Breast epithelium (tissue), 4 donors: Measurements from ENCODE around the gene SCN7A. TPM values are rescaled to one million over a fixed set of nuclear protein-coding genes. Genes with fewer than 3 reads are reported as not detected.

Experiments
- DNase-seq, 2 donors: peaks; one replicate each; pipeline ENCODE4 v3.0.0-alpha.2; 2019; ENCODE audit warnings: low spot score in 2 of 2
- H3K27ac ChIP-seq, 2 donors: fragments of 200-600 bp; sonication (generic) in 1 of 2; one replicate each; pipeline ENCODE4 v1.5.1; 2016 to 2019; ENCODE audit warnings: mild to moderate bottlenecking in 1 of 2
- H3K27me3 ChIP-seq, 2 donors: fragments of 200-600 bp; sonication (generic) in 1 of 2; one replicate each; pipeline versions ENCODE4 v1.5.1 to v1.6.0; 2017 to 2019; ENCODE audit warnings: control low read depth in 1 of 2, mild to moderate bottlenecking in 1 of 2
- H3K36me3 ChIP-seq: fragments of 200-600 bp; one replicate; pipeline ENCODE4 v1.5.1; 2019
- H3K4me1 ChIP-seq, 2 donors: fragments of 200-600 bp; sonication (generic); one replicate each; pipeline ENCODE4 v1.5.1; 2016 to 2019; ENCODE audit warnings: control low read depth in 1 of 2
- H3K4me3 ChIP-seq, 3 donors: fragments of 200-600 bp; sonication (generic); 1 replicate in 2 of 3; 2 replicates in 1 of 3; pipeline ENCODE4 v1.5.1; 2016 to 2019; ENCODE audit warnings: mild to moderate bottlenecking in 3 of 3, moderate library complexity in 2 of 3
- H3K9me3 ChIP-seq, 2 donors: fragments of 200-600 bp; sonication (generic) in 1 of 2; one replicate each; pipeline ENCODE4 v1.5.1; 2016 to 2019; ENCODE audit warnings: control low read depth in 1 of 2
- POLR2A ChIP-seq: fragments of 450-650 bp; IDR thresholded peaks from one replicate; pipeline ENCODE4 v1.6.1; 2016; ENCODE audit warnings: antibody characterized with exemption, mild to moderate bottlenecking, moderate library complexity
- POLR2AphosphoS5 ChIP-seq, 3 donors: sonication (generic); formaldehyde crosslinking; IDR thresholded peaks; one replicate each; pipeline ENCODE4 v1.6.1; 2017; ENCODE audit warnings: antibody characterized with exemption in 3 of 3
- intact Hi-C: fragments of 100-400 bp; cut with DNase I; formaldehyde crosslinking; loops from one replicate; pipeline ENCODE4 v1.15.1; 2023; ENCODE audit warnings: low total_unique reads
- total RNA-seq, 3 donors: library from RNA; depleted of rRNA; stranded (reverse); fragments of >200 nt; gene quantifications; one replicate each; pipeline ENCODE4 v1.1.0, GENCODE V29; 2016
- TF ChIP-seq, protein P1 (sequence below), 3 donors: fragments of 450-650 bp; IDR thresholded peaks; one replicate each; pipeline ENCODE4 v1.5.1; 2016 to 2017; ENCODE audit warnings: antibody characterized with exemption in 3 of 3, mild to moderate bottlenecking in 3 of 3, moderate library complexity in 3 of 3

The SCN7A gene
- total RNA-seq, 3 donors from 2014 or later, result 11.5 to 13.3 (median 12.1) TPM

DNA sequence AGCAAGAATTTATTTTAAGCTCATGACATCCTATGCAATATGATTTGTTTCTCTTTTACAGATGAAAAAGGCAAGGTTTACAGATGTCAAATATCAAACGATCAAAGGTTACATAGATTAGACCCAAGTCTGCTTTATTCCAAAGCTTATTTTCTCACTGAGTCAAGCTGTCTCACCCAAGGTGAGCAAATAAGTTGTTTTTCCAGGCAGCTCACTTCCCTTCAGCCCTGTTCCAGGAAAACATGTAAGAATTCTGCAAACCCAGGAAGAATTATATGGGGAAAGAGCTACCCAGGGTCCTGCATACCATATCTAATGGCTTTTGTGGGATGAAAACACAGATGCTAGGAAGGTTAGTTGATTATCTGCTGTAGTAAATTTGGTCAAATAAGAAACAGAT lies 60.6 kb downstream of the SCN7A start:
- no peak overlapping the region for H3K27ac ChIP-seq
- H3K9me3 ChIP-seq, result no peaks in the 10 kb centered on the region
- no peaks in the 10 kb centered on the region for H3K4me1 ChIP-seq
- no peak for DNase-seq
- H3K27me3 ChIP-seq, result no peaks in the 10 kb centered on the region
- TF ChIP-seq, protein P1, sequence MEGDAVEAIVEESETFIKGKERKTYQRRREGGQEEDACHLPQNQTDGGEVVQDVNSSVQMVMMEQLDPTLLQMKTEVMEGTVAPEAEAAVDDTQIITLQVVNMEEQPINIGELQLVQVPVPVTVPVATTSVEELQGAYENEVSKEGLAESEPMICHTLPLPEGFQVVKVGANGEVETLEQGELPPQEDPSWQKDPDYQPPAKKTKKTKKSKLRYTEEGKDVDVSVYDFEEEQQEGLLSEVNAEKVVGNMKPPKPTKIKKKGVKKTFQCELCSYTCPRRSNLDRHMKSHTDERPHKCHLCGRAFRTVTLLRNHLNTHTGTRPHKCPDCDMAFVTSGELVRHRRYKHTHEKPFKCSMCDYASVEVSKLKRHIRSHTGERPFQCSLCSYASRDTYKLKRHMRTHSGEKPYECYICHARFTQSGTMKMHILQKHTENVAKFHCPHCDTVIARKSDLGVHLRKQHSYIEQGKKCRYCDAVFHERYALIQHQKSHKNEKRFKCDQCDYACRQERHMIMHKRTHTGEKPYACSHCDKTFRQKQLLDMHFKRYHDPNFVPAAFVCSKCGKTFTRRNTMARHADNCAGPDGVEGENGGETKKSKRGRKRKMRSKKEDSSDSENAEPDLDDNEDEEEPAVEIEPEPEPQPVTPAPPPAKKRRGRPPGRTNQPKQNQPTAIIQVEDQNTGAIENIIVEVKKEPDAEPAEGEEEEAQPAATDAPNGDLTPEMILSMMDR (IDR thresholded peaks at IDR 0.05), result no peak
- no peak for TF ChIP-seq POLR2A
- no peak for TF ChIP-seq POLR2AphosphoS5 (IDR thresholded peaks at IDR 0.05)
- H3K36me3 ChIP-seq, result no peaks in the 10 kb centered on the region
- H3K4me3 ChIP-seq, result no peak overlapping the region
- intact Hi-C loops, result no loop called here

DNA sequence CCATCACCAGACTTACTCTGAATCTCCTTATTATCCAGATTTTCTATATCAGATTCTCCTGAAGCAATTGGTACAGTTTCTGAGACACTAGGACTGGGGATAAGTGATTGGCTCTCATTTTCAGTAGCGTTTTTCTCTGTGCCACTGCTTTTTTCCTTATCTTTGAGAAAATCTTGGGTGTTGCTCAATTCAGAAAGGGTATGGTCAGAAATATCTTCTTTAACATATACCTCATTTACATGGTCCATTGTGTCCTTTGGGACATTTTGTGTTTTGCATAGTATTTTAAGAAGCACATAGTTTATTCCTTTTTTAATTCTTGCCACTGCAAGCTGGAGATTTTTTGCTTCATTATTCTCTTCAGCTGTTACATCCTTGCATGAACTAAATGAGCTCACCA lies 61.7 kb downstream of the SCN7A start:
- H3K27me3 ChIP-seq, result no peaks in the 10 kb centered on the region
- H3K27ac ChIP-seq, result no peak overlapping the region
- no peak overlapping the region for H3K4me3 ChIP-seq
- no peaks in the 10 kb centered on the region for H3K4me1 ChIP-seq
- DNase-seq, result no peak
- H3K36me3 ChIP-seq, result no peaks in the 10 kb centered on the region
- no peaks in the 10 kb centered on the region for H3K9me3 ChIP-seq
- TF ChIP-seq, protein P1 (IDR thresholded peaks at IDR 0.05), result no peak
- TF ChIP-seq POLR2AphosphoS5 (IDR thresholded peaks at IDR 0.05), result no peak
- no peak for TF ChIP-seq POLR2A
- intact Hi-C loops, result no loop called here

DNA sequence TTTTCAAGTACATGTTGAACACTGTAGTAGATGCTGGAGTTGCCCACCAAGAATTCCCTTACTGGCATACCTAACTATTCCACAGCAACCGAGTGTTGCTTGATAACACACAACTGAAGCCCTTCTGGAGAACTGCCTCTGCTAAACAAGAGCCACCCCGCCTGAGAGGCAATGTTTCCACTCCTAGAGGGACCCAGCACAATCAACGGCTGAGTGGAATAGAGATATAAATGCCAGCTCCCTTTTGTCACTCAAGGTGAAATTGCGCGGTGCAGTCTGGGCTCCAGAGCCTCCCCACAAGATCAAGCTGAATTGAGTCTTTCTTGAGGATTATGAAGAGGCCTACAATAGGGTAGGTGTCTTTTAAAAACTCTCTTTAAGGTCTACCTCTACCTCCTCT lies 69.2 kb downstream of the SCN7A start:
- TF ChIP-seq POLR2AphosphoS5 (IDR thresholded peaks at IDR 0.05), result no peak
- TF ChIP-seq, protein P1 (IDR thresholded peaks at IDR 0.05), result no peak
- TF ChIP-seq POLR2A, result no peak
- Histone ChIP-seq H3K27ac (no peak overlapping the region), H3K9me3 (no peaks in the 10 kb centered on the region), H3K36me3 (no peaks in the 10 kb centered on the region), H3K4me1 (no peaks in the 10 kb centered on the region), H3K4me3 (no peak overlapping the region), H3K27me3 (no peaks in the 10 kb centered on the region)
- no peak for DNase-seq
- intact Hi-C loops, result no loop called here

DNA sequence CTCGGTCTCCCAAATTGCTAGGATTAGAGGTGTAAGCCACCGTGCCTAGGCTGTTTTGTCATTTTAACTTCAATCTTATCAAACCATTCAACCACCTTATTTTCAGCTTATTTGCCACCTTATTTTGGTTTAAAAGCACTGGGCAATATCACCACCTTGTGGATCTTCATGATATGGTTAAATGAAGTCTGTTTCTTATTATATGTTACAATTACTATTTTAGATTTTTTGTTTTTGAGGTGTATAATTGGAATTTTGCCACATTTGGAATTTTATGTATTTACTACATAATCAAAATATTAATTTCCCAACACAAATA lies 74.5 kb downstream of the SCN7A start:
- intact Hi-C loops, result no loop called here
- DNase-seq, result no peak
- H3K4me1 ChIP-seq, result no peaks in the 10 kb centered on the region
- no peaks in the 10 kb centered on the region for H3K9me3 ChIP-seq
- H3K27me3 ChIP-seq, result no peaks in the 10 kb centered on the region
- no peak overlapping the region for H3K4me3 ChIP-seq
- no peaks in the 10 kb centered on the region for H3K36me3 ChIP-seq
- H3K27ac ChIP-seq, result no peak overlapping the region
- TF ChIP-seq, protein P1 (IDR thresholded peaks at IDR 0.05), result no peak
- no peak for TF ChIP-seq POLR2A
- no peak for TF ChIP-seq POLR2AphosphoS5 (IDR thresholded peaks at IDR 0.05)

DNA sequence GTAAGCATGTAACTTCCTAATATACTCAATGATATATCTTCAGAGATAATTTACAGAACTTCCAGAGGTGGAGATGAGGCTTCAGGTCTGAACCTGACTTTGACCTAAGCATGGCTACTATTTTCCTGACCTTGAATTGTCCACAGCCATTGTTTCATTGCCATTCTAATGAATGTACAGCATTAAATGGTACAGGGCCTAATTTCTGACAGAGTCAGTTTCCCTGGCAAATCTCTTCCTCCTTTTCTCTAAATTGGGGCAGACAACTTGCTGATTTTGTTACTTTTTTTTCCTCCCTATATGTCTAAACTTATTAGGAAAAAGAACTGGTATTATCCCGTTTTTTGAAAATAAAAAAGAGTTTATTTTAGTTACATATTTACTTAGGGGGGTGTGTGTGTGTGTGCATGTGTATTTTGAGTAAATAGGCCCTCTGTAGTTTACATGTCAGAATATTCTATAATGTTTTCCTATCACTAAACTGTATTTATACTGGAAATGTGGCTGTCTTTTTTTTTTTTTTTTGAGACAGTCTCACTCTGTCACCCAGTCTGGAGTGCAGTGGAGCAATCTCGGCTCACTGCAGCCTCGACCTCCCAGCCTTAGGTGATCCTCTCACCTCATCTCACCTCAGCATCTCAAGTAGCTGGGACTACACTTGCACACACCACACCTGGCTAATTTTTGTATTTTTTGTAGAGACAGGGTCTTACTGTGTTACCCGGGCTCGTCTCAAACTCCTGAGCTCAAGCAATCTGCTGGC lies 75.0 kb downstream of the SCN7A start:
- Histone ChIP-seq H3K27ac (no peak overlapping the region), H3K4me1 (no peaks in the 10 kb centered on the region), H3K27me3 (no peaks in the 10 kb centered on the region), H3K36me3 (no peaks in the 10 kb centered on the region), H3K9me3 (no peaks in the 10 kb centered on the region), H3K4me3 (no peak overlapping the region)
- no peak for DNase-seq
- TF ChIP-seq POLR2A, result no peak
- no peak for TF ChIP-seq POLR2AphosphoS5 (IDR thresholded peaks at IDR 0.05)
- TF ChIP-seq, protein P1 (IDR thresholded peaks at IDR 0.05), result no peak
- intact Hi-C loops, result no loop called here
